ENCODE results near the gene RAB20.
"Not testable (repeated sequence)": the region's sequence is repeated elsewhere in the genome, so short reads cannot be mapped to it uniquely, and the experiment has no call there.

The RAB20 gene

GRCh38 chr13:110491869-110492678 lies 69.4 kb downstream of the RAB20 start:
- no peak for DNase-seq (ENCODE audit: low read depth)

- DNase-seq (ENCODE audit: low read depth): no peak
Observed at GRCh38 chr13:110490009-110490770, 71.3 kb downstream of the RAB20 start.

DNA sequence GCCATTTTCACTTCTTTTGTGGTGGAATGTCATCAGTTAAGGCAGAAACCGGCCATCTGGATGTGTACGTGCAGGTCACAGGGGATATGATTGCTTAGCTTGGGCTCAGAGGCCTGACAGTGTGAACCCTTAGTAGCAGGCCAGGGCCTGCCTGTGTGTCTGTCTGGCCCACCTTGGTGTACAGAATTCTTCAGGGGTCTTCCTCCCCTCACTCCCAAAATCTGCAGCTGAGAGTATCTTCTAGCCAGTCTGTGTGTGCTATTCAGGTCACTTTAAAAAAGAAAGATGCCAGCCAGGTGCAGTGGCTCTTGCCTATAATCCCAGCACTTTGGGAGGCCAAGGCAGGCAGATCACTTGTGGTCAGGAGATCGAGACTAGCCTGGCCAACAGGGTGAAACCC lies 74.6 kb downstream of the RAB20 start:
- DNase-seq (ENCODE audit: low read depth): not testable (repeated sequence)

- DNase-seq (ENCODE audit: low read depth): no peak
Observed at GRCh38 chr13:110486061-110486715, 75.3 kb downstream of the RAB20 start.

- no peak for DNase-seq (ENCODE audit: low read depth)
Observed at GRCh38 chr13:110485604-110486003, 75.9 kb downstream of the RAB20 start.

DNA sequence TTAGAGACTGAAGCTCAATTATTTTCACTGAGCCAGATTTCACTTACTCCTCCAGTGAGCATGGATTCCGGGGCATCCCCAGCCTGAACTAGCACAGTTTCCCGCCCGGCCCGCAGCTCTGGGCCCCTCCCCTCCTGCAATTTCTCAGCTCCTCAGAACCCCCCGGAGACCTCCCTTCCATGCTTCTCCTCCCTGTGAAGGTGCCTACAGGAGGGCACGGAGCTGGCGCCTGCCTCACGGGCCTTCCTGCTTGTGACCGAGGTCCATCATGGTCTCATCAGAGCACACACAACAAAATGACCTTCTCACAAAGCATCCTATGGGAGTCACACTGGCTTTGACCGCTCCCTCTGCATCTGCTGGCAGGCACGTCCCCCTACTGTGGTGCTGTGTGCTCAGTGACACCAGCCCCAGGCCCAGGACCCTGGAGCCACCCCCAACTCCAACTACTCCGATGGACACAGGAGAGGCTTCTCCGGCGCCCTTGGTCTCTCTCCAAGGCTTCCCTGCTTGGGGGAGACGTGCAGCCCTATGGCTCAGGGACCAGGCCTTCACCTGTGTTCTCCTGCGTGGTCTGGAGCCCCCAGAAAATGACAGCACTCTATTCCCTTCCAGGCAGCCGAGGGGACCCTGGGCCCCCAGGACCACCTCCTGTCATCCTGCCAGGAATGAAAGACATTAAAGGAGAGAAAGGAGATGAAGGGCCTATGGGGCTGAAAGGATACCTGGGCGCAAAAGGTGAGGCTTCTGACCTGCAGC lies 77.1 kb downstream of the RAB20 start:
- DNase-seq (ENCODE audit: low read depth): no peak

DNA sequence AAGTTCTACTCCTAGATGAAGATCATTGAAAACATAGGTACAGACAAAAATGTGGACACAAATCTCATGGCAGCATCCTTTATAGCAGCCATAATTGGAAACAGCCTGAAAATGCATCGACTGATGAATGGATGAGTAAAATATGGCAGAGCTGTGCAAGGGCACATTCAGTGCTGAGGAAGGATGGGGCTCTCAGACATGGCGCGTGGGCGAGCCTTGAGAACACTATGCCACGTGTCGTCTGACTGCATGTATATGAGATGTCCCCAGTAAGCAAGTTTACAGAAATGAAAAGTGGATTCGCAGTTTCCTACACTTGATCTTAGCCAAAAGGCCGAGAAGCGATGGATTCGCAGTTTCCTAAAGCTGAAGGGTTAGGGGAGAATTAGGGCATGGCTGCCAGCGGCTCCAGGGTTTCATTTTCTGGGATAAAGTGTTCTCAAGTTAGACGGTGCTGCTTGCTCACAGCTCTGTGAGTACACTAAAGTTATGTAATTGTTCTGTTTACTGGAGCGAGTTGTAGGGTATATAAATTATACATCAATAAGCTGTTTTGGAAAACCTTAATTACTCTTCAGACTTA lies 78.0 kb downstream of the RAB20 start:
- no peak for DNase-seq (ENCODE audit: low read depth)

DNA sequence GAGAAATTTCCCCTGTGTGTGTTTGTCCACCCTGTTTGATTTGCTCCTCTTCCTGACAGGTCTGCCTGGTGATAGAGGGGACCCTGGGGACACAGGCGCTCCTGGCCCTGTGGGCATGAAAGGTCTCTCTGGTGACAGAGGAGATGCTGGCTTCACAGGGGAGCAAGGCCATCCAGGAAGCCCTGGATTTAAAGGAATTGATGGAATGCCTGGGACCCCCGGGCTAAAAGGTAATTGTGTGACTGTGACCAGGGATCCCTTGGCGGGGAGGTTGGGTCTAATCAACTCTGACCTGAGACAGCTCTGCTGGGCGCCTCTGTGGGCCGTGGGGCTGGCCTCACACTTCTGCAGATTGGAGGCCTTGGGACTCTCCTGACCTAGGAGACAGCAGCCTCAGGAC lies 81.4 kb downstream of the RAB20 start:
- no peak for DNase-seq (ENCODE audit: low read depth)

GRCh38 chr13:110479648-110480047 lies 81.9 kb downstream of the RAB20 start:
- DNase-seq (ENCODE audit: low read depth): no peak

DNA sequence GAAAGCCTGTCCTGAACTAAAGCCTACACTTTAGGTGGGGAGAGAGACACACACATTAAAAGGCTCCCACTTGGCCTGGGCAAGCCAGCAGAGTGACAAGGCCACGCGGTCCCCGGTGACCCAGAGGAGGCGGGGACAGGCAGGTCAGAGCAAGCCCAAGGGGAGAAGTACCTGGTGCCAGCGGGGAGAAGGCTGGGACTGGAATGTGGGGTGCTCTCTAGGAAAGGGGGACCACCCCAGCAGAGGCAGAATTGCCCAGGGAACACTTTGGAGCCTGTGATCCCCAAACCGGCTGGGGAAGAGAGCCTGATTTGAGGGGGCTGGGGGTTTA lies 82.3 kb downstream of the RAB20 start:
- no peak for DNase-seq (ENCODE audit: low read depth)

- DNase-seq (ENCODE audit: low read depth): no peak
Observed at GRCh38 chr13:110478405-110479214, 82.9 kb downstream of the RAB20 start.

DNA sequence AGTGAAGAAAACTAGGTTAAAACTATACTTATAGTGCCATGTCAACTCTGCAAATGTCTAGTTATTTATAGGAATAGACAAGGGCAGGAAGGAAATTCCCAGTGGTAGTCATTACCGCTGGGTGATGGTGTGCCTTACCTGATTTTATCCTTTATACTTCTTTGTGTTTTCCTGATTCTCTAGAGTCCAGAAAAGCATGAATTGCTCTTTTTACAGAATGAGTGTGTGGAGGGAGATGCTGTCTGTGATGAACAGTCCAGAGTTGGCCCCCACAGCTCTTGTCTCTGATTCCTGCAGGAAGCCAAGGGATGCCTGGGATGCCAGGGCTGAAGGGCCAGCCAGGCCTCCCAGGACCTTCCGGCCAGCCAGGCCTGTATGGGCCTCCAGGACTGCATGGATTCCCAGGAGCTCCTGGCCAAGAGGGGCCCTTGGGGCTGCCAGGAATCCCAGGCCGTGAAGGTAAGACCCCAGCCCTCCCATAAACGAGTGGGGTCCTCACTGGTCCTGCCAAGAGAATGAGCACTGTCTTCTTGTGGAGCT lies 83.7 kb downstream of the RAB20 start:
- no peak for DNase-seq (ENCODE audit: low read depth)

DNA sequence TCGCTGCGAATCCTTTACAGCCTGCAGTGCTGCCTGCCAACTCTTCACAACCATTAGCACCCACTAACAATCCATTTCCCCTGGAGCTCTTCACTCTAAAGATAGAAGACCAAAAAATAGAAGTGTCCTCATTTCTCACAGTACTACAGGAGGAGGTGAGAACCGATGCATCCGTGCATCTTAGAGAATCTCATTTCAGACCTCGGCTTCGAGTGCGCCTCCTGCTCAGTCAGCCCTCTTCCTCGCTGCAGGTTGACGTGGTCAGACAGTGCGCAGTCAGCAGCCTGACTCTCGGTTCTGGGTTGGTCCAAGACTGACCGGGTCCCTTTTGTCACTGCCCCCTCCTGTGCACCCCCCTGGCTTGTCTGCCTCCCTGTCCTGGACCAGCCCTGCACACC lies 85.3 kb downstream of the RAB20 start:
- DNase-seq (ENCODE audit: low read depth): no peak

DNA sequence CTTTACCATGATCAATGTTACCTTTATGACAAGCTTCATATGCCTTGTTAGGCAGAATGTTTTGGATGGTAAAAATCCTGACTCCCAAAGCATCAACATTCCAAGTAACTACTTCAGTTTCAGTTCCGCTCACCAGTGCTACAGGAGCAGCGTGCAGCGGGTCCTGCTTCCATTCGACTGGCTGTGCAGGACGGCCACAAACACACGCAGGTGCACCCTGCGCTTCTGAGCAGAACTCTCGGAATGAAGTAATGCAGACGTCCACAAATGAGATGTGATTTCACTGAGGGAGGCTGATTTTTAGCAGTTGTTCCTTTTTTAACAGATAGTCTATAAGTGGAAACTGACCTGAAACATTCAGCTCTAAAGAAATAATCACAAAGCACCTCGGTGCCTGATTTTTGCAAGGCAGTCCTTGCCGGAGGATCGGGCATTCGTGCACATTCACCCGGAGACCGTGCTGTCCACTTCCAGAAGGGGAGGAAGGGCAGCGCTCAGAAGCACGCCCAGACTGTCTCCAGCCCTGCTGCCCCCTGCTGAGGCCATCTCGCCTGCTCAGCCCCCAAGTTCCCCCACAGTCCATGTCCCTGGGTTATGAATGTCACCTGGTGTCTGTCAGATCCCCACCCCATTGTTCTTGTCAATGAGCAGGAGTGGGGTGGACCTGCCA lies 85.8 kb downstream of the RAB20 start:
- no peak for DNase-seq (ENCODE audit: low read depth)

DNA sequence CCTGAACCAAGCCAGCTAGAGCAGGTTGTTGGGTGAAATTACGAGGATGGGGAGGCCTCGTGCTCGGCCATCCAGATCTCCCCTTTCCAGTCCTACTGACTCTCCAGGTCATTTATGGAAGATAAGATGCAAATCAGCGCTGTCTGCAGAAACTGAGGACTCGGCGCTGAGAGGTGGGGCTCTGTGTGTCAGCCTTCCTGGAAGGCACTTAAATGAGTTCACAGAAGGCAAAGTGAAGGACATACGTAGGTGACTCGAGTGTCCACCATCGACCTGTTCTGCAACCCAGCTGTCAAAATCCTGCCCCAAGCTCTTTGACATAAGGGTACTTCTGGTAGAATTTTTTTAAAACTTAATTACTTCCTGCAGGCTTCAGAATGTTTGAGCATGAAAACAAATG lies 86.4 kb downstream of the RAB20 start:
- DNase-seq (ENCODE audit: low read depth): no peak

DNA sequence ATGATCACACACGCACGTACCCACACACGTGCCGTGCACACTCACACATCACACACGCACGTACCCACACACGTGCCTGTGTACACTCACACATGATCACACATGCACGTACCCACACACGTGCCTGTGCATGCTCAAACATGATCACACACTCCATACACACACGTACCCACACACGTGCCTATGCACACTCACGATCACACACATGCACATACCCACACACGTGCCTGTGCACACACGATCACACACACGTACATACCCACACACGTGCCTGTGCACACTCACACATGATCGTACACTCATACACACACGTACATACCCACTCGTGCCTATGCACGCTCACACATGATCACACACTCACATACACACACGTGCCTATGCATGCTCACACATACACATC lies 86.8 kb downstream of the RAB20 start:
- no peak for DNase-seq (ENCODE audit: low read depth)

Data from EH (cell line).